ENCODE measurements around the gene EGFR.
"Not testable (repeated sequence)": the region's sequence is repeated elsewhere in the genome, so short reads cannot be mapped to it uniquely, and the experiment has no call there.

EGFR gene

DNA sequence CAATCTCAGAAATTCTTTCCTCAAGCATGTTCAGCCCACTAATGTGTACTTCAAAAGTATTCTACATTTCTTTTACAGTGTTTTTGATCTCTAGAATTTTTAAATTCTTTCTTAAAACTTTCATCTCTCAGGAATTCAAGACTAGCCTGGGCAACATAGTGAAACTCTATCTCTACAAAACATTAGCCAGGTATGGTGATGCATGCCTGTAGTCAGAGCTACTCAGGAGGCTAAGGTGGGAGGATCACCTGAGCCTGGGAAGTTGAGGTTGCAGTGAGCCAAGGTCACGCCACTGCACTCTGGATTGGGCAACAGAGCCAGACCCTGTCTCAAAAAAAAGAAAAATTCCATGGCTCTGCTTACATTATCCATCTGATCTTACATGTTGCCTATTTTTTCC is 5.0 kb upstream of the EGFR start:
- no peak for FAIRE-seq

DNA sequence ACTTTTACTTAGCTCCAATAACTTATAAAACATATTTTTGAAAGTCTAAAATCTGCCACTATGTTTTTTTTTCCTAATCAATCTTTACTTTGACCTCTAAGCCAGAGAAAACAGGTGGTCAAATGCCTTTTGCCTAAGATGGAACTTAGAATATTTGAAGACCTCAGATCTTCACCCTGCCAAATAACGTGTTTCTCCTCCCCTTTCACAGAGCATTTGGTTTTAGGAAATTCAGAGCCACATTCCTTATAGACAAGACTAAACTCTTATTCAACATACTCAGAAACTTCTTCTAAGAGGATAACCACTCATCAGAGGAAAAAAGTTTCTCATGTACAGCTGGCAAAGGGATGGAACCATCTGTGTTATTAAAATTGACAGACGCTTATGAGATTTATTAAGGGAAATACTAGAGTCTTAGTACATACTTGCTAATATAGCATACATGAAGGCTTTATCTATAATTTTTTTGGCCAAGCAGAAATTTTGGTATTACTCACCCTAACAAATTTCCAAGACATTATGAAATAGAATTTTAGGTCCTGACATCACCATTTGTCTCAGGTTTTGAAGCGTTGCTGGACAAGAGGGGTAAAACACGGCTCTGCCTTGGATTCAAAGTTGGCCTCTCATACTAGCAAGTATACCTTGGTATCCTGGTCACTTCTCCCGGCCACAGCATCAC is 2.6 kb upstream of the EGFR start:
- FAIRE-seq = no peak

DNA sequence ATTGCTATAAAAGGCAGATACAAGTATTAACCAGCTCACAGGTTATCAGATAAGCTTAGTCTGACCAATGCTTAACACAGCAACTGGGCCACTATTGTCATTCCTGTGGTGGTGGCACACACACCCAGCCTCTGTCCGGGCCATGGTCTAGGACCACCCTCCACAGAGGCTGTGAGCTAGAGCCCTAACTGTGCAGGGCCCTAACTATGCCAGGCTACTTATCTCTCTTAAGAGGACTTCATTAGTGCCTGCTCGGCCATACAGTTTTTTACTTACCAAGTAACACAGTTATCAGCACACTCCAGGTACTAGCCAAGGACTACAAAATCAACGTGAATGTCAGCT is 2.1 kb upstream of the EGFR start:
- no peak for FAIRE-seq

DNA sequence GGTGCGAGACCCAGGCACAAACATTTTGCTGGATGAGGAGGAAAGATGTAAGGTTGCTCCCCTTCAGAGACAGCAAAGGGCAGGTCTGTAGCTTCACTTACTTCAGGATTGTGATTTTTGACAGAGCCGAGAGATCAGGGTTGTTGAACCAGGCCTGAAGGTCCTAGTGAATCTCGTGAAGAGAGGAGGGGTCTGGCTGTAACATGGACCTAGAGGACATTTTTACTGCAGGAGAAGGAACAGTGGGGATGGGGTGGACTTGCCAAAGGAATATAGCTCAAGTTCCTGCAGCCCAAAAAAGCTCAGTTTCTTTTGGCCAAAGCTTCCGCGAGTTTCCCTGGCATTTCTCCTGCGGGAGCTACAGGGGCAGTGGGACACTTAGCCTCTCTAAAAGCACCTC is 976 bp upstream of the EGFR start:
- no peak for FAIRE-seq

DNA sequence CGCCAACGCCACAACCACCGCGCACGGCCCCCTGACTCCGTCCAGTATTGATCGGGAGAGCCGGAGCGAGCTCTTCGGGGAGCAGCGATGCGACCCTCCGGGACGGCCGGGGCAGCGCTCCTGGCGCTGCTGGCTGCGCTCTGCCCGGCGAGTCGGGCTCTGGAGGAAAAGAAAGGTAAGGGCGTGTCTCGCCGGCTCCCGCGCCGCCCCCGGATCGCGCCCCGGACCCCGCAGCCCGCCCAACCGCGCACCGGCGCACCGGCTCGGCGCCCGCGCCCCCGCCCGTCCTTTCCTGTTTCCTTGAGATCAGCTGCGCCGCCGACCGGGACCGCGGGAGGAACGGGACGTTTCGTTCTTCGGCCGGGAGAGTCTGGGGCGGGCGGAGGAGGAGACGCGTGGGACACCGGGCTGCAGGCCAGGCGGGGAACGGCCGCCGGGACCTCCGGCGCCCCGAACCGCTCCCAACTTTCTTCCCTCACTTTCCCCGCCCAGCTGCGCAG is 424 bp downstream of the EGFR start:
- FAIRE-seq = no peak

DNA sequence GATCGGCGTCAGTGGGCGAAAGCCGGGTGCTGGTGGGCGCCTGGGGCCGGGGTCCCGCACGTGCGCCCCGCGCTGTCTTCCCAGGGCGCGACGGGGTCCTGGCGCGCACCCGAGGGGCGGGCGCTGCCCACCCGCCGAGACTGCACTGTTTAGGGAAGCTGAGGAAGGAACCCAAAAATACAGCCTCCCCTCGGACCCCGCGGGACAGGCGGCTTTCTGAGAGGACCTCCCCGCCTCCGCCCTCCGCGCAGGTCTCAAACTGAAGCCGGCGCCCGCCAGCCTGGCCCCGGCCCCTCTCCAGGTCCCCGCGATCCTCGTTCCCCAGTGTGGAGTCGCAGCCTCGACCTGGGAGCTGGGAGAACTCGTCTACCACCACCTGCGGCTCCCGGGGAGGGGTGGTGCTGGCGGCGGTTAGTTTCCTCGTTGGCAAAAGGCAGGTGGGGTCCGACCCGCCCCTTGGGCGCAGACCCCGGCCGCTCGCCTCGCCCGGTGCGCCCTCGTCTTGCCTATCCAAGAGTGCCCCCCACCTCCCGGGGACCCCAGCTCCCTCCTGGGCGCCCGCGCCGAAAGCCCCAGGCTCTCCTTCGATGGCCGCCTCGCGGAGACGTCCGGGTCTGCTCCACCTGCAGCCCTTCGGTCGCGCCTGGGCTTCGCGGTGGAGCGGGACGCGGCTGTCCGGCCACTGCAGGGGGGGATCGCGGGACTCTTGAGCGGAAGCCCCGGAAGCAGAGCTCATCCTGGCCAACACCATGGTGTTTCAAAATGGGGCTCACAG is 1.1 kb downstream of the EGFR start:
- no peak for FAIRE-seq

DNA sequence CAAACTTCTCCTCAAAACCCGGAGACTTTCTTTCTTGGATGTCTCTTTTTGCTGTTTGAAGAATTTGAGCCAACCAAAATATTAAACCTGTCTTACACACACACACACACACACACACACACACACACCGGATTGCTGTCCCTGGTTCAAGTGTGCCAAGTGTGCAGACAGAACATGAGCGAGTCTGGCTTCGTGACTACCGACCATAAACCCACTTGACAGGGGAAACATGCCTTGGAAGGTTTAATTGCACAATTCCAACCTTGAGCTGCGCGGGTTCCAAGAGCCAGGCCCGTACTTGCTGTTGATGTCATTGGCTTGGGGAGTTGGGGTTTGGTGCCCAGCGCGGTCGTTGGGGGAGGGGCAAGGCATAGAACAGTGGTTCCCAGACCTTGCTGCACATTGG is 1.7 kb downstream of the EGFR start:
- no peak for FAIRE-seq

DNA sequence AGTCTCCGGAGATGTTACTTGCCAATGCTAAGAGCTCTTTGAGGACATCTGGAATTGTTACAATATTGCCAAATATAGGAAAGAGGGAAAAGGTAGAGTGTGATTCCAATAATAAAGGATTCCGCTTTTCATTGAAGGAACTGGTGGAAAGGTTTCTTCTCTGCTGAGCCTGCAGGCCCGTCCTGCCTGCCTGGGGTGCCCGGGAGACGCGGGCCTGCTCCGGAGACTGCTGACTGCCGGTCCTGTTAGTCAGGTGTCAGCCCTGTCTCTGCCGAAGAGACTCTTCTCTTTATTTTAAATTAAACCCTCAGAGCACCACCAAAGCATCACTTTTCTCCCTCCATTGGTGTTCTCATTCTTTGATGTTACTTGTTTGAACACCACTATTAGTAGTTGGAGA is 2.2 kb downstream of the EGFR start:
- no peak for FAIRE-seq

DNA sequence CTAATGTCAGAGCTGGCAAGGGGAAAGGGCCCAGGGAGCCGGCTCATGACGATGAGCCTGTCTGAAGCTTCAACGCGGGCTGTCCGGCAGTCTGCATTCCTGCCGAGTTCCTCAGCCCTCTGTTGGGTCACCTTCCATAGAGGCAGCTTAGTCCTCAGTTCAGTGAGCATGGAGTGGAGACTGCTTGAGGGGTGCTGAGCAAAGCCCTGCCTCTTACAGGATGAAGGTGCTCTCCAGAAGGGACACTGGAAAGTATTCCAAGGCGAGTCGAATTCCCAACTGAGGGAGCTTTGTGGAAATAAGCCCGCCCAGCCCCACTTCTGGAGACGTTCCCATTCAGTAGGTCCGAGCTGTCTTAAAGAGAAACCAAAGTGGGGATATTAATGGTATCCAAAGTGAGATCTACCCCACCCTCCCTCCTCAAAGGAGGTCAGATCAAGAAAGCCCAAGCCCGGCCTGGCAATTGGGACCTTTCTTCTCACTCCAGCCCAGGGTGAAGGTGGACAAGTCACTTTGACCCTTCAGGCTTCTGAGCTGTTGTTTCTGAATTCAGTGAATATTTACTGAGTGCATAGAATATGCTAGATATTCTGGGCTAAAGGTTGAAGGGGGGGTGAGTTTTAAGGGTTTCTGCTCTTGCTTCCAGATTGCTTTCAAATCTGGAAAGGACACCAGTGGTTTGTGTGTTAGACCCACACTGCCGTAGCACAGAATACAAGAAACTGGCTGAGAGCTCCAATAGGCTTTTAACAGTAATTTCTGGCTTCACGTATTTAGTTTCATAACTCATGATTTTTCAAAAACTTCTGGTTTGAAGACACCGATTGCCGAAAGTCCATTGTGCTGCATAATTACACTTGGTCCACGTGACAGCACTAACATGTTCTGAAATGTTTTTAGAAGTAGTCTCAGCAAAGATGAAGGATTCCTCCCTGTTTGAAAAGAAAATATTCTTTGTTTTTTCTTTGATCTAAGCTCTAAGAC is 3.5 kb downstream of the EGFR start:
- no peak for FAIRE-seq

DNA sequence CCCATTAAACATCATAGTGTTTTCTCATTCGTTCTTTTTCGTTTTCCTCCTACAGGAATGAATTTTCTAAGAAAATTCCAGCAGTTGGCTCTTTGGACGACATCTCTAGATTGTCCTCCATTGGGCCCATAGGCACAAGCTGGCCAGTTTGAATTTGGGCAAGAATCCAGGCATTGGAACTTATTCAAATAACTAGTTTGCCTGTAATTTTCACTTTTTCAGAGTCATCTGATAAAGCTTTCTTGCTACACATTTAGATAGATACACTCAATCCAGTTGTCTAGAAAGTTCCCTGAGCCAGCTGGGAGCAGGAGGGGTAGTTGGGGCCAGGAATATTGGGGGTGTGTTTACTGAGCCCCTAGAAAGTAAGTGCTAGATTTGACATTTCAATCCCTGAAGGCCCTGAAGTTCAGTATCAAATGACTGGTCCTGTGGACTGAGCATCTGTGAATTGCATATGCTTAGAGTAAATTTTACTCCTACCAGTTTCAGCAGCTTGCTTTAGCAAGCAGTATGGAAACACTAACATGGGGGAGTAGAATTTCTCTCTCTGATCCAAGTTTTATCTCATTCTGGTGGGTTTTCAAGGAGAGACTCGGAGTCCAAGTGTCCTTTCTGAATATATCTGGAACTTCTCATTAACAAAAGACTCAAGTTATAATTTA is 5.2 kb downstream of the EGFR start:
- no peak for FAIRE-seq

DNA sequence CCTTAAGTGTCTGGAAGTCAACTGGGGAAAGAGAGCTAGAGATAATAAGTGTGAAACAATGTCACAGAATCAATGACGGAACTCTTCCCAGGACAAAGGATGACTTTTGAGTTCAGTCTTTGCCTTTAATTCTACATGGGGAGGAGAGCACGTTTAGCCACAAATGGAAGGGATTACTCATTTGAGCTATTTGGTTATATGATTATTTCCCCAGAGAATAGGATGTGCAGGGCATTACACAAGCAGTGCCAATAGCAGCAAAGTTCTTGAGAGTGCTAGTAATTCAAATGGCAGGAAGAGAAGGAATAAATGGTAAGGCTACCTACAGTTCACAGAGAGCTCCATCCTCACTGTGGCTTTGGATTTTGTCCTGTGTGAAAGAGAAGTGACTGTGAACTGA is 6.0 kb downstream of the EGFR start:
- FAIRE-seq = no peak

DNA sequence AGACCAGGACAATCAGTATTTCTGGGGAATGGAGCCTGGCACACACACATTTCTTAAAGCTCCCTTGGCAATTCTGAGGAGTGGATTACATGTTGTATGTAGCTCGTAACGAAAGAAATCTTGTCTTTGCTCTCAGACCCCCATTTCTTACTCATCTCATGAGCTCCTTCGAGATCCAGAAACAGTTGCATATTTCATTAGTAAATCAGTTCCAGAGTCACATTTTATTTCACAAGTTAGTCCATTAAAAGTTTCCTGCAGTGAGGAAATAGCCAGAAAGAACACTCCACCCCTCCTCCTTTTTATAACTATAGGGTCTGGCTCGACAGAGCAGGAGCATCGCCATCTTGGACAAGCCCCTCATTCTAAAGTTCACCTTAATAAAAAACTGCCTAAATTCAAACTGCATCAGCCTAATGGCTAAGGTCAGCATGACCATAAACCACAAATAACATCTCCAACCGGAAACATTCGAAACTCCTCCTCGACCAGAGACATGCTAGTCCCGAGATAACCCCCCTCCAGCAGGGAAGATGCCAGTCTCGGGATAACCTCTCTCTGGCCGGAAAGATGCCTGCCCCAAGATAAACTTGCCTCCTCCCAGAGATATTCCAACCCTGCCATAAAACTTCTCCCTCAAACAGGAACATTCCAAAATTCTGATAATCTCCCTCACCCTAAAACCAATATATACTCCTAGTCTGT is 7.4 kb downstream of the EGFR start:
- no peak for FAIRE-seq

DNA sequence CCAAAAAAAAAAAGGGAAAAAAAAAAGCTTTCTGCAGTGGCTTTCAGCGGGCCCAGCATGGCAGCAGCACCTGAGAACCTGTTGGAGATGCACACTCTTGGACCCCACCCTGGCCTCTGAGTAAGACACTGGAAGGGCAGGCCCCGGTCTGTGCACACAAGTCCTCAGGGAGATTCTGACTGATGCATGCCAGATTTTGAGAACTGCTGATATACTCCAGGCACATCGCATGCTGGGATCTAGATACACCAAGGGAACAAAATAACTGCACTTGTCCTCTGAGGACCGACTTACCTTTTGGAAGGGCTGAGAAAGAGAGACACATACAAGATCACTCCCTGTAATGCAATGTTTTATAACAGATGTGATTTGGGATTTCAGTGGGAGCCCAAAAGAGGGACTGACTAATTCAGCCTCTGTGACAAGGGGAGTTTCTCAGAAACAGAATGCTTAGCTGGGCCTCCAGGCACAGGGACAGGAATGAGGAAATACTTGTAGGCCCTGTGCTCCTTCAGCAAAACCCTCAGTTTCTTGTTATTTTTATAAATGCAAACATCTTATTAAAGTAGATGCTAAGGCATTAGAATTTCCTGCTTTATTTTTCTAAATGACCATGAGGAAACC is 8.2 kb downstream of the EGFR start:
- FAIRE-seq = no peak

DNA sequence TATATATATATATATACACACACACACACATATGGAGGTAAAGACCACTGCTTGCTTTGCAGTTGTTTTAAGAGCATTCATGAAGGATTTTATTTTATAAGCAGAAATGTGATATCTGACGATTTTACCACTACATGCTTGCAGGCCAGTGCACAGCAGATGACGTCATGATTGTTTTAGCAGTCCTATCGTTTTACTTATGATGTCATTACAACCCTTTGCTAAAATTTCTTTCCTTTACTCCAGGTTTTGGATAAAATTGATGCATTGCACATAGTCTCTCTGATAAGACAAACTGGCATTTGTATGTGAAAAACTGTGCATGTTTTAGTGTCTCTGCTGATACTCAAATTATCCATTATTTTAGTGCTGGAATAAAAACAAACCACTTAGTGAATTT is 9.2 kb downstream of the EGFR start:
- FAIRE-seq = no peak

DNA sequence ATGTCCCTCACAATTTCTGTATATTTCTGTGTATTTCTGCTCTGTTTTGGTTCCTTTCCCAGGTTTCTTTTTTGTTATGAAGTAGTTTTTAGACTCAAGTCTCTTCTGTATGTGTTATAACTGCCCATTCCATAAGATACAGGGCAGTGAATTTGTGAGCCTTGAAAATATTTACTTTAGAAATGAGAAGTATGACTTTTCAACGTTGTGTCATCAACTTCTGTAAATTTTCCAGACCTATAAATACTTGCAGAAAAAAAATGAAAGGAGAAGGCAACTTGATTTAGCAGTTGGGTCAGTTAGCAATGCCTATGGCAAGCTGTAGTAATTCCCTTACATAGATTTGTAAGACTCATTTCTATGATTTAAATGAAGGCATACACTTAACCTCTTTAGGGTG is 11.5 kb downstream of the EGFR start:
- FAIRE-seq = no peak

DNA sequence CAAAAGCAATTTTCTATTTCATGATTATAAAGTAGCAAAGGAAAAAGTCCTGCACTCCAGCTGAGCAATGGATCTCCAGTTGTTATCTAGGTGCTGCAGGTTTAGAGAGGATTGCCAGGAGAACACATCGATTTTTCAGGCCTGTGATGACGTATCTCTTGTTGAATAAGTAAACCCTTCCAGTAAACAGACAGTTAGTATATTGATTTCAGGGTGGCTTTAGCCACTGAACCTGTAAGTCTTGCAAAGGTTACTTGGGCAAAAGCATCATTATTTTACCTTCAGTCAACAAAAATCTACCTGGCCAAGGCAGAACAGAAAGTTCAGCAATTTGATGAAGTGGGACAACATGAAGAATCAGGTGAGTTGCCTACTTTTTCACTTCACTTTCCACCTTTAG is 12.3 kb downstream of the EGFR start:
- FAIRE-seq = no peak

DNA sequence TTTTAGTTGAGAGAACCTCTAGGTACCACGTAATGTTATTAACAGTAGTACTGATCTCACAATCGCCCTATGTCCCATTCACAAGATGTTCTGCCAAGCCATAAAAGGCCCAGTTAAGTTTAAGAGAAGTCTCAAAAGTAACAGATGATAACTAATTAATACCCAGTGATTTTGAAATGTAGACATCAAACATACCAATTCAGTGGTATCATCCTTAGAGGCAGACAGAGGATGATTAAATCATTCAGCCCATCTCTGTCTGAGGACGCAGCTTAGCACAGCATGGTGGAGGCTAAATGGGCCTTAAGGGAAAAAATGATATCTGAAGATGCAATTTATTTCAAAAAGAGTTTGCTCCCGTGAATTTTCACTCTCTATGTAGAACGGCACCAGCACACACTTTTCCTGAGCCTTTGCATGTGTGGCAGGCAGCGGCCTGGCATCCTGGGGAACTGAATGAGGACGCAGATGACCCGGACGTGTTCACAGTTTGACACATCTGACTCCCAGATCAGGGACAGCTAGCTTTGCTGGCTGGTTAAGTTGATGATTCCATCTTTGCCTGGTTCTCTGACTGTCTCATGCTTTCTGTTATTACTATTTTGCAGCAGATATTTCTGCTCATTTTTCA is 13.4 kb downstream of the EGFR start:
- FAIRE-seq = no peak

DNA sequence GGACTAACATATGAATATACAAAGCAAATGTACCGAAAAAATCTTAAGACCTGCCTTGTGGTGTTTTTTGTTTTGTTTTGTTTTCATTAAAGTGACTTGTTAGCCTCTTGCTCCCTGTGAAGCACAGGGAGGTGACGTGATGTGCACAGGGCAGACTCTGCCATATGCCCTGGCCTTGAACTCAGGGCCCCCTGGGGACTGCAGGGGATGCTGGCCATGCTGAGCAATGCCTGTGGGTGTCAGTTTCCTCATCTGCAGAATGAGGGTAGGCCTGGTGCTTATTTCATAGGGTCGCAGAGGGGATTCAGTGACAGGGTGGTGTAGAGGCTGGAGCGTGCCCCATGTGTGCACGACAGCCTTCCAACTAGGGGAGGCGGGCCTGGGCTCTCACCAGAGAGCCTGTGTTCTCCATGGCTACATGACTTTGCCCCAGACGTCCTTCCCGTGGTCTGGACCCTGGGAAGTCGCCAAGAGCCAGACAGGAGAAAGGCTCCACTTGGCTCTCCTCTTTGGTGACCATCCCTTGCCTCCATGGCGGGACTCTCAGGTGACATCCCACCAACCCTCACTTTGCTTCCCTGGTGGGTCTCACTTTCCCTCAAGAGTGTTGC is 14.5 kb downstream of the EGFR start:
- FAIRE-seq = no peak

DNA sequence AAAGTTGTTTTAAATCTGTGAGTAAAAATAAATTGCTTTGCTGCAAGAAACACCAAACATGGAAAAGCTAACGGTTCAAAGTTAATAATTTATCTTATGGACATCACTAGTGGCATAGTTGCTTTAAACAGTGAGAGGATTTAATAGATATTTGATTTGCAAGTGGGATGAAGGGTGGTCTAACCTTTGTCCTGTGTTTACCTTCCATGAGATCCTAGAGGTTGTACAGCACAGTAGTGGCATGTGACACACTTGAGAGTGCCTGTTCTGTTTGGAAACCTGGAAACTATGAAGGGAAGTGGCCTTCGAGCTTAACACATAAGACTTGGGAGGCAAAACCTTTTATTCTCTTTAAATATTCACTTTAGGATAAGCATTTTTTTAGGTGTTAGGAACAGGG is 16.0 kb downstream of the EGFR start:
- FAIRE-seq = no peak

DNA sequence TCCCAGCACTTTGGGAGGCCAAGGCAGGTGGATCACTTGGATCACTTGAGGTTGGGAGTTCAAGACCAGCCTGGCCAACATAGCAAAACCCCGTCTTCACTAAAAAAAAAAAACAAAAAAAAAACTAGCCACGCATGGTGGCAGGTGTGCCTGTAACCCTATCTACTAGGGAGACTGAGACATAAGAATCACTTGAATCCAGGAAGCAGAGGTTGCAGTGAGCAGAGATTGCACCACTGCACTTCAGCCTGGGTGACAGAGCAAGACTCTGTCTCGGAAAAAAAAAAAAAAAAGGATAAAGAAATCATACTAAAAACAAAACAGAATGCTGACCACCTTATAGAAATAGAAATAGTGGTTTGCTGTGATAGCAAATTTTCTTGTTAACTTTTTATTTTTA is 16.6 kb downstream of the EGFR start:
- FAIRE-seq = not testable (repeated sequence)

Measured in G401.6 (cell line).